Measurements from ENCODE around the gene TSSC4. TPM values are rescaled to one million over a fixed set of nuclear protein-coding genes. Genes with fewer than 3 reads are reported as not detected.

TSSC4 gene
- total RNA-seq, 2 experiments from 2014 or later = 33.8 to 40.2 TPM

DNA sequence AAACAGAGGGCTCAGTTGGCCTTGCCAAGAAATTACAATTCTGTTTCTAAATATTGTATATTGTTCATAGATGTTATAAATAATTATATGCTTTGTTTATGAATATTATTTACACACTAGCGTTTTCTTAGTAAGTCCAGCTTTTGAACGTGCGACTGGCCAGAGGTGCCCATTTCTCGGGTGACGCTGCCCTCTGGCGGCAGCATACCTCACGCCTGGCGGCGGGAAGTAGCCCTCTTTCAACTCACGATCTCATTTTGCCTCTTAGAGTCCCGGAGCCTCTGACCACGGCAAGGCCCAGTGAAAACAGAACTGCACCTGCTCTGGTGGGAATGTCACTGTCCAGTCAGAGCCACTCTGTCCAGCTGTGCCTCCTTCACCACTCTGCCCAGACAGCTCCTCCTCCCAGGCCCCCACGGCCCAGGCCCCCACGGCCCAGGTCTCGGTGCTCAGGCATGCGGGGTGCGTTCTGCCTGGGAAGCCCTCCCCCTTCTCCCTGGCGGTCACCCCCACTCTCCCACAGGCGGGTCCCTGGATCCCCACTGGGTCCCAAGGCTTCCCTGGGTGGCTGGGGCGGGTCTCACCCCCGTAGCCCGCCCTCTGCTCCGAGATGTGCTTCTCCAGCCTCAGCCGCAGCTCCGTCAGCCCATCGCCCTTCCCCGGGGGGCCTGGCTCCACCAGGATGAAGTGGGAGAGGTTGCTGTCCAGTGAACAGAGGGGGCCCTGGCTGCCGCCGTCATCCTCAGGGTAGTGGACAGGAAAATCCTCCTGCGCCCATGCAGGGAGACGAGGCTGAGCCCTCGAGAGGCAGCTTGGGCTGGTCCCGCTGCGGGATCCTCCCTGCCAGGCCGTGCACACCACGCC lies 19.3 kb downstream of the TSSC4 start:
- Mint-ChIP-seq H3K4me3 (no peak overlapping the region), H3K36me3 (no peaks in the 10 kb centered on the region), H3K9me3 (no peaks in the 10 kb centered on the region), H3K27me3 (no peaks in the 10 kb centered on the region), H3K4me1 (ENCODE audit: low read depth) (peaks cover 2% of the 10 kb centered on the region), H3K27ac (no peak overlapping the region)
- CTCF ChIA-PET = interaction anchor here (0.7 to 9.1 kb wide), 39 partner anchors 9 to 671 kb away, joined by 3 to 340 read pairs (median 6); partner anchors contain the start of genes C11orf21, CD81, KCNQ1 and TSPAN32
- peak; percentile 75 for DNase-seq
- intact Hi-C loops (cut with micrococcal nuclease) = loop anchor here (1.0 to 2.0 kb wide), 5 partner anchors 19 to 254 kb away; partner anchors contain the start of gene TSSC4
- POLR2A ChIA-PET = interaction anchor here (0.6 to 1.2 kb wide), 3 partner anchors 115 to 256 kb away, joined by 3 to 4 read pairs (median 4); no protein-coding TSS in a partner anchor

- Mint-ChIP-seq H3K9me3 (no peaks in the 10 kb centered on the region), H3K36me3 (no peaks in the 10 kb centered on the region), H3K4me1 (ENCODE audit: low read depth) (peaks cover 2% of the 10 kb centered on the region), H3K27ac (no peak overlapping the region), H3K27me3 (no peaks in the 10 kb centered on the region), H3K4me3 (no peak overlapping the region)
- intact Hi-C loops (cut with micrococcal nuclease) = loop anchor here (1.0 to 2.0 kb wide), 4 partner anchors 20 to 254 kb away; partner anchors contain the start of gene TSSC4
- ChIA-PET POLR2A (interaction anchor here (1.0 to 1.2 kb wide), 2 partner anchors 116 to 118 kb away, joined by 4 read pairs; no protein-coding TSS in a partner anchor), CTCF (interaction anchor here (0.5 to 9.1 kb wide), 48 partner anchors 9 to 924 kb away, joined by 3 to 340 read pairs (median 5); partner anchors contain the start of genes C11orf21, CD81, KCNQ1 and TSPAN32)
- DNase-seq = peak; percentile 79
Observed at GRCh38 chr11:2420502-2421225, 20.1 kb downstream of the TSSC4 start.

- intact Hi-C loops (cut with micrococcal nuclease) = loop anchor here (2.0 kb wide), 2 partner anchors 21 to 235 kb away; partner anchors contain the start of gene TSSC4
- Mint-ChIP-seq H3K4me1 (ENCODE audit: low read depth) (peaks cover 2% of the 10 kb centered on the region), H3K27ac (no peak overlapping the region), H3K4me3 (no peak overlapping the region), H3K27me3 (no peaks in the 10 kb centered on the region), H3K36me3 (no peaks in the 10 kb centered on the region), H3K9me3 (no peaks in the 10 kb centered on the region)
- DNase-seq = no peak
- CTCF ChIA-PET = interaction anchor here (0.5 to 9.1 kb wide), 44 partner anchors 10 to 923 kb away, joined by 3 to 340 read pairs (median 5); partner anchors contain the start of genes C11orf21, CD81, KCNQ1 and TSPAN32
- POLR2A ChIA-PET = interaction anchor here (1.0 to 1.2 kb wide), 2 partner anchors 117 to 118 kb away, joined by 4 read pairs; no protein-coding TSS in a partner anchor
Observed at GRCh38 chr11:2421226-2421994, 20.9 kb downstream of the TSSC4 start.

DNA sequence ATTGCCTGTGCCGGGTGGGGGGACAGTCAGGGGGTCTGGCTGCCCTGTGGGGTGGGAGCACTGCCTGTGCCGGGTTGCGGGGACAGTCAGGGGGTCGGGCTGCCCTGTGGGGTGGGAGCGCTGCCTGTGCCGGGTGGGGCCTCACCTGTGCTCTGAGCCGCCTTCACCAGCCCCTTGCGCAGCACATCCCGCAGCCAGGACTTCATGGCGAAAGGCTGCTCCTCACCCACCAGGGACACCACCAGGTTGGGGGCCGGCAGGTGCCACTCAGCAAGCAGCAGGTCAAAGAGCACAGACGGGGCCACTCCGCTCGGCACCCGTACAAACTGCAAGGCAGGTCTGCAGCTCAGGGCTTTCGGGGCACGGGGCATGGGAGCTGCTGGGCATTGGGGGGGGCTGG lies 21.4 kb downstream of the TSSC4 start:
- Mint-ChIP-seq H3K27me3 (no peaks in the 10 kb centered on the region), H3K4me3 (no peak overlapping the region), H3K27ac (no peak overlapping the region), H3K36me3 (no peaks in the 10 kb centered on the region), H3K9me3 (no peaks in the 10 kb centered on the region), H3K4me1 (ENCODE audit: low read depth) (peaks cover 2% of the 10 kb centered on the region)
- CTCF ChIA-PET = interaction anchor here (1.0 to 9.1 kb wide), 8 partner anchors 19 to 256 kb away, joined by 3 to 340 read pairs (median 34); partner anchors contain the start of genes C11orf21, TSPAN32 and TSSC4
- intact Hi-C loops (cut with micrococcal nuclease) = loop anchor here (2.0 kb wide), 2 partner anchors 21 to 235 kb away; partner anchors contain the start of gene TSSC4
- DNase-seq = no peak
- POLR2A ChIA-PET = no interaction called here

- H3K27me3 Mint-ChIP-seq = no peaks in the 10 kb centered on the region
- intact Hi-C loops (cut with micrococcal nuclease) = no loop called here
- H3K9me3 Mint-ChIP-seq = no peaks in the 10 kb centered on the region
- ChIA-PET POLR2A (no interaction called here), CTCF (interaction anchor here (0.6 to 9.1 kb wide), 7 partner anchors 97 to 256 kb away, joined by 3 to 340 read pairs (median 3); partner anchors contain the start of genes C11orf21 and TSPAN32)
- peaks cover 2% of the 10 kb centered on the region for H3K4me1 Mint-ChIP-seq (ENCODE audit: low read depth)
- no peak for DNase-seq
- no peak overlapping the region for H3K27ac Mint-ChIP-seq
- H3K36me3 Mint-ChIP-seq = no peaks in the 10 kb centered on the region
- H3K4me3 Mint-ChIP-seq = no peak overlapping the region
Observed at GRCh38 chr11:2422461-2423156, 22.1 kb downstream of the TSSC4 start.

DNA sequence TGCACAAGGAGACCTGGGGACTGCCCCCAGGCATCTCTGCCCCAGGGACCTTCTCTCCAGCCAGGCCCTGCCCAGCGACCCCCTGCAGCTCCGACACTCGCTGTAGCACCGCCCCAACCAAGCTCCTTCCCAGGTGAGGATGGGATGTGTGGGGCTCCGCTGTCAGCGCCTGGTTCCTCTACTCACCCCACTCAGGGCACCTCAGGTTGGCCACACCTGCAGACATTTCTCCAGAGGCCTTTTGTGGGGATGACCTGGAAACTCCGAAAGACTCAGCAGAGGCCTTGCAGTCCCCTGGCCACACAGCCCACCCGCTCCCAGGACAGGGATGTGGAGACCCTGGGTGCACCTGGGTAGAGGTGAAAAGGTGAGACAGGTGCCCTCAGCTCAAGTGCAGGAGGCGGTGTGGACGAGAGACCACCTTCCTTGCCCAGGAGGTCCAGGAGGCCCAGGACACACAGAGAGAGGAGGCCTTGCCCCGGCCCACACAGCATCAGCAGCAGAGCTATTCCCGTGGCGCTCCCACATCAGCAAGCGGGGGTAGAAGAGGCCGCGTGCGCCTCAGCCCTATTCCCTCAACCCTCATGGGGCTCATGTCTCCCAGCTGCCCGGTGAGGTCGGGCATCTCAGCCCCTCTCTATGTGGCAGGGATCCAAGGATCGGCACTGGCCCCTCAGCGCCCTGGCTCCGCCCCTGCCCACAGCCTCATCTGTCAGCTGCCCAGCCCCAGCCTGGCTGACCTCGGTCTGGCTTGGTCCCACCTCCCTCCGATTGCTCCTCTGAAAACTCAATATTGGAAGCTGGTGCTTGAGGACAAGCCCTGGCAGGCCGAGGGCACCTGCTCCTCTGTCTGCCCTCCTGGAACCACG lies 22.8 kb downstream of the TSSC4 start:
- intact Hi-C loops (cut with micrococcal nuclease) = no loop called here
- peaks cover 2% of the 10 kb centered on the region for H3K4me1 Mint-ChIP-seq (ENCODE audit: low read depth)
- no peaks in the 10 kb centered on the region for H3K27me3 Mint-ChIP-seq
- DNase-seq = no peak
- POLR2A ChIA-PET = no interaction called here
- no peak overlapping the region for H3K4me3 Mint-ChIP-seq
- no peaks in the 10 kb centered on the region for H3K9me3 Mint-ChIP-seq
- CTCF ChIA-PET = interaction anchor here (0.6 to 9.1 kb wide), 6 partner anchors 96 to 257 kb away, joined by 3 to 340 read pairs (median 22); partner anchors contain the start of genes C11orf21 and TSPAN32
- no peak overlapping the region for H3K27ac Mint-ChIP-seq
- no peaks in the 10 kb centered on the region for H3K36me3 Mint-ChIP-seq

DNA sequence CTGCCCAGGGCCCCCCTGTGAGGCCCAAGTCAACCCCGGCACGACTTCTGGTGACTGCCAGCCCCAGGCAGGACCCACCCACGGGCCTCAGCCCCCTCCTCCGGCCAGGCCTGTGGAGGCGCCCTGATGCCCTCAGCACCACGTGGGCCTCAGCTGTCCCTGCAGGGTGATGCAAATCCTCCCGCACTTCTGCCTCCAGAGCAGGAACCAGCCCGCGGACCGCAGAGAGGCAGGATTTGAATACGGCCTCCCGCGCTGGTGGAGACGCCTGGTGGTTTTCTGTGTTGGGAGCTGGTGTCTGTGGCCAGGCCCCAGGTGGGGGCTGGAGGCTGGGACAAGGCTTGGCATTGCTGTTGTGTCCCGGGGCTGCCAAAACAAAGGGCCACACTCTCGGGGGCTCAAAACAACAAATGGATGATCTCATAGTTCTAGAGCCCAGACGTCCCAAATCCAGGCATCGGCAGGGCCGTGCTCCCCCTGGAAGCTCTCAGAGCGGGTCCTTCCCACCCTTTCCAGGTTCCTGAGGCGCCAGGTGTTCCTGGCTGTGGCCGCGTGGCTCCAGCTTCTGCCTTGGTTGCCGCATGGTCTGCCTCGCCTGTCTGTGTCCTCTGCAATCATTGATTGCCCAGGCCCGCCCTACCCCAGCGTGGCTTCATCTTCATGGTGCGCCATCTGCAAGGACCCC lies 24.4 kb downstream of the TSSC4 start:
- no peak overlapping the region for H3K27ac Mint-ChIP-seq
- intact Hi-C loops (cut with micrococcal nuclease) = no loop called here
- H3K27me3 Mint-ChIP-seq = no peaks in the 10 kb centered on the region
- ChIA-PET POLR2A (no interaction called here), CTCF (interaction anchor here (1.2 to 7.3 kb wide), 2 partner anchors 108 to 120 kb away, joined by 3 to 121 read pairs; no protein-coding TSS in a partner anchor)
- H3K36me3 Mint-ChIP-seq = no peaks in the 10 kb centered on the region
- H3K4me3 Mint-ChIP-seq = no peak overlapping the region
- H3K9me3 Mint-ChIP-seq = no peaks in the 10 kb centered on the region
- DNase-seq = no peak
- H3K4me1 Mint-ChIP-seq (ENCODE audit: low read depth) = no peaks in the 10 kb centered on the region

DNA sequence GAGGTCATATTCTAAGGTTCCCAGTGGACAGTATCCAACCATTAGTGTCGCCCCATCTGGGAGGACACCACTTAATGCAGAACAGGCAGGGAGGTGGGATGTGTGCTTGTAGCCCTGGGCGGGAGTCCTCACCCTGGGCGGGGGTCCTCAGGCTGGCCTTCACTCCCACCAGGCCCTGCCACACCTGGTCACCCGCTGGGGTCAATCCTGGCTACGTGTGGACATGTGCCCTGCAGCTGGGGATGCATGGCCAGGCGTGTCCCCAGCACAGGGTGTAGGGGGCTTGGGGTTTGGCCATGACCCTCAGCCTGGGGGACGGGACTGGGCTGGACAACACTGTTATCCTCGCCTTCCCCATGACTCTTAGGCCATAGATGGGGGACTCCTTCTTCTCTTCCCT lies 25.0 kb downstream of the TSSC4 start:
- ChIA-PET POLR2A (no interaction called here), CTCF (interaction anchor here (0.7 to 7.3 kb wide), 3 partner anchors 26 to 121 kb away, joined by 3 to 121 read pairs (median 3); partner anchors contain the start of gene TSSC4)
- intact Hi-C loops (cut with micrococcal nuclease) = no loop called here
- no peaks in the 10 kb centered on the region for H3K27me3 Mint-ChIP-seq
- H3K27ac Mint-ChIP-seq = no peak overlapping the region
- no peak overlapping the region for H3K4me3 Mint-ChIP-seq
- H3K36me3 Mint-ChIP-seq = no peaks in the 10 kb centered on the region
- H3K9me3 Mint-ChIP-seq = no peaks in the 10 kb centered on the region
- no peak for DNase-seq
- H3K4me1 Mint-ChIP-seq (ENCODE audit: low read depth) = no peaks in the 10 kb centered on the region

GRCh38 chr11:2426221-2426620 lies 25.7 kb downstream of the TSSC4 start:
- intact Hi-C loops (cut with micrococcal nuclease) = no loop called here
- no peaks in the 10 kb centered on the region for H3K27me3 Mint-ChIP-seq
- H3K27ac Mint-ChIP-seq = no peak overlapping the region

More at GRCh38 chr11:2426221-2426620, 25.7 kb downstream of the TSSC4 start:
- POLR2A ChIA-PET = no interaction called here
- Mint-ChIP-seq H3K9me3 (peaks cover 2% of the 10 kb centered on the region), H3K4me1 (ENCODE audit: low read depth) (no peaks in the 10 kb centered on the region), H3K4me3 (no peak overlapping the region), H3K36me3 (no peaks in the 10 kb centered on the region)
- CTCF ChIA-PET = interaction anchor here (0.7 to 7.3 kb wide), 2 partner anchors 26 to 107 kb away, joined by 3 to 121 read pairs; partner anchors contain the start of gene TSSC4
- no peak for DNase-seq

All from activated CD4-positive, alpha-beta memory T cell treated with anti-CD3 and anti-CD28 coated beads for 36 hours (primary cell).